PFSK-1 (cell line): ENCODE data around the gene NLRP12.

Source experiments
- FOXP2 ChIP-seq: optimal IDR thresholded peaks from 2 replicates; pipeline ENCODE3; 2011; ENCODE audit warnings: borderline replicate concordance, control low read depth, inconsistent platforms; ENCODE audit not compliant: insufficient read depth; ENCODE audit errors: extremely low read length, extremely low read depth
- POLR2AphosphoS5 ChIP-seq: IDR thresholded peaks from 2 replicates; pipeline ENCODE4 v1.6.1; 2012; ENCODE audit warnings: low read depth, mild to moderate bottlenecking, control low read depth, low read length, moderate library complexity
- SIN3A ChIP-seq: IDR thresholded peaks from 2 replicates; pipeline ENCODE4 v1.6.1; 2012; ENCODE audit warnings: mild to moderate bottlenecking, low read length, moderate library complexity, borderline replicate concordance; ENCODE audit not compliant: insufficient read depth
- TAF1 ChIP-seq: IDR thresholded peaks from 2 replicates; pipeline ENCODE4 v1.6.1; 2012; ENCODE audit warnings: low read length, control low read depth, borderline replicate concordance; ENCODE audit not compliant: insufficient read depth
- TF ChIP-seq, protein P1 (sequence below), 2 experiments: IDR thresholded peaks; 2 replicates each; pipeline versions ENCODE4 v1.6.1 to v1.8.0; 2011 to 2012; ENCODE audit warnings: low read depth in 2 of 2, low read length in 2 of 2, control low read depth in 1 of 2, inconsistent platforms in 1 of 2, mild to moderate bottlenecking in 1 of 2, moderate library complexity in 1 of 2; ENCODE audit not compliant: insufficient read depth in 1 of 2

Gene NLRP12

DNA sequence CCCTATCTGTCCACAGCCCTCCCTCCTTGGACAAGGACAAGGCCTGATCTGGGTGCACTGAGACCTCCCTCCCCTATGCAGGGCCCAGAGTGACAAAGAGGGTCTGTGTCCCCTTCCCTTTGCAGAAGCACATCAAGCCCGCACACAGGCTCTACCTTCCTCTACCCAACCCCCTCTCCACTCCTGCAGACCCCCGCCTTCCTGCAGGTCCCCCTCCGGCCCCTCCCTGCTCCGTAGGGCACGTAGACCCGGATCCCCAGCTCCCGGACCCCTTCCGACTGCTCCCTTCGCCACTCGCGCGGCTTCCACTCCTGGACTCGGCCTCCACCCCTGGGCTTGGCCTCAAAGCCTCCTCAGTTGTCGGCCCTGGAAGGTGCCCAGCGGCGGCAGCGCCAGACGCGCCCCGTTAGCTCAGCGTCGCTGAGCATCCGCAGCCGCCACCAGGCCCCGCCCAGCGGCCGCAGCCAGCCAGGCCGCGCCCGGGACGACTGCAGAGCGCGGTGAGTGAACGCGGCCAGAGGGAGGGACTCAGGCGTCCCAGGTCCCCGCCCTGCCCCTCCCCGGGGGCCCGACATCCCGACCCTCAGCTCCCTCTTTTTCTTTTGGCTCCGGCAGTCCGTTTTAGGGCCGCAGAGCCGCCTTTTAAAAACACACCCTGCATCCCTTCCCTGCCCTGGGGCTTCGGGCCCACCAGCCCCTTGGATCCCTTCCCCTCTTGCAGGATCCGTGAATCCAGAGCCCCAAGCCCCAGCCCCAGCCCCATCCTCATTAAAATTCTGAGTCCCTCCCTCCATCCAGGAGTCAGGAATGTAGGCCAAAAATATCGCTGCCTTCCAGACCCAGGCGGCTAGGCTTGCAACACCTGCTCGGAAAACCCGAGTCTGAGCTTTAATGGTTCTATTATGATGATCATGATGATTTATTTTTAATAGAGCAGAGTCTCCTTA lies 42.1 kb upstream of the NLRP12 start:
- TF ChIP-seq FOXP2 (no peak), TAF1 (no peak), SIN3A (no peak), POLR2AphosphoS5 (no peak)
- TF ChIP-seq, protein P1, sequence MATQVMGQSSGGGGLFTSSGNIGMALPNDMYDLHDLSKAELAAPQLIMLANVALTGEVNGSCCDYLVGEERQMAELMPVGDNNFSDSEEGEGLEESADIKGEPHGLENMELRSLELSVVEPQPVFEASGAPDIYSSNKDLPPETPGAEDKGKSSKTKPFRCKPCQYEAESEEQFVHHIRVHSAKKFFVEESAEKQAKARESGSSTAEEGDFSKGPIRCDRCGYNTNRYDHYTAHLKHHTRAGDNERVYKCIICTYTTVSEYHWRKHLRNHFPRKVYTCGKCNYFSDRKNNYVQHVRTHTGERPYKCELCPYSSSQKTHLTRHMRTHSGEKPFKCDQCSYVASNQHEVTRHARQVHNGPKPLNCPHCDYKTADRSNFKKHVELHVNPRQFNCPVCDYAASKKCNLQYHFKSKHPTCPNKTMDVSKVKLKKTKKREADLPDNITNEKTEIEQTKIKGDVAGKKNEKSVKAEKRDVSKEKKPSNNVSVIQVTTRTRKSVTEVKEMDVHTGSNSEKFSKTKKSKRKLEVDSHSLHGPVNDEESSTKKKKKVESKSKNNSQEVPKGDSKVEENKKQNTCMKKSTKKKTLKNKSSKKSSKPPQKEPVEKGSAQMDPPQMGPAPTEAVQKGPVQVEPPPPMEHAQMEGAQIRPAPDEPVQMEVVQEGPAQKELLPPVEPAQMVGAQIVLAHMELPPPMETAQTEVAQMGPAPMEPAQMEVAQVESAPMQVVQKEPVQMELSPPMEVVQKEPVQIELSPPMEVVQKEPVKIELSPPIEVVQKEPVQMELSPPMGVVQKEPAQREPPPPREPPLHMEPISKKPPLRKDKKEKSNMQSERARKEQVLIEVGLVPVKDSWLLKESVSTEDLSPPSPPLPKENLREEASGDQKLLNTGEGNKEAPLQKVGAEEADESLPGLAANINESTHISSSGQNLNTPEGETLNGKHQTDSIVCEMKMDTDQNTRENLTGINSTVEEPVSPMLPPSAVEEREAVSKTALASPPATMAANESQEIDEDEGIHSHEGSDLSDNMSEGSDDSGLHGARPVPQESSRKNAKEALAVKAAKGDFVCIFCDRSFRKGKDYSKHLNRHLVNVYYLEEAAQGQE (IDR thresholded peaks at IDR 0.05; ENCODE audit: insufficient read depth in 1 of 2, low read depth in 2 of 2, low read length in 2 of 2) = no peak

DNA sequence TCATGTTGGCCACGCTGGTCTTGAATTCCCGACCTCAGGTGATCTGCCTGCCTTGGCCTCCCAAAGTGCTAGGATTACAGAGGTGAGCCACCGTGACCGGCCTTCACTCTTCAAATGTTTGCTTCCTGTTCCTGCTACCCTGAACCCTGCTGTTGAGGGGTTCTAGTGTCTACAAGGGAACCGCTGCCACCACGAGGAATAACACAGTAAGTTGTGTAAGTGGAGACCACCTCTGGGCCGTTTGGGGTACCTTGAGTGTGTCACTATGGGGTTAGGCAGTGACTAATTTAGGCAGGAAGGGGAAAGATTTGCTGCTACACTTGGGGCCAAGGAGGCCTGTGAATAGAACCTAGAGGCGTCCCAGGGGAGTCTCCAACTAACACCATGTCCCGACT lies 41.4 kb upstream of the NLRP12 start:
- TF ChIP-seq, protein P1 (IDR thresholded peaks at IDR 0.05; ENCODE audit: insufficient read depth in 1 of 2, low read depth in 2 of 2, low read length in 2 of 2) = no peak
- TF ChIP-seq TAF1 (no peak), POLR2AphosphoS5 (no peak), FOXP2 (no peak), SIN3A (no peak)

DNA sequence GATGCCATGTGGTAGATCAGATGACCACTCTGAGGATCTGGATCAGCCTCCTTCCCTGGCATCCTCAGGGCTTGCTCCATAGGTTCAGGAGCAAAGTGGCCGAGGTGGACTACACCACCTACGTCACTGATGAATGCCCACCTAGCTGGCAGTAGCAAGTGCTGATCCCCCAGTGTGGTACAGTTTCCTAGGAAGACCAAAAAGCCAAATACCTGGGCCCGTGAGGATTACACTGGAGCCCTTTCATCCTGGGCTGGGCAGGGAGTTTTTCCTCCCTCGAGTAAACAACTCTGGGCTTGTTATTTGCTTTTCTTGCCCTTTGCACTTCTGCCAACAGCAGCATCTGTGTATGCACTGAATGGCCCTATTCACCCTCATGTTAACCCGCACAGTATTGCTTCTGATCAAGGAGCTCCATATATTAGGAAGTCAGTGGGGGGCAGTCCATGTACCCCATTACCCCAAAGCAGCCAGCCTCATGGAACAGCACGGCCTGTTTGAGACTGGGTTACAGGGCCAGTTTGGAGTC lies 40.3 kb upstream of the NLRP12 start:
- TF ChIP-seq TAF1 (no peak), POLR2AphosphoS5 (no peak), FOXP2 (no peak), SIN3A (no peak)
- TF ChIP-seq, protein P1 (IDR thresholded peaks at IDR 0.05; ENCODE audit: insufficient read depth in 1 of 2, low read depth in 2 of 2, low read length in 2 of 2) = no peak

DNA sequence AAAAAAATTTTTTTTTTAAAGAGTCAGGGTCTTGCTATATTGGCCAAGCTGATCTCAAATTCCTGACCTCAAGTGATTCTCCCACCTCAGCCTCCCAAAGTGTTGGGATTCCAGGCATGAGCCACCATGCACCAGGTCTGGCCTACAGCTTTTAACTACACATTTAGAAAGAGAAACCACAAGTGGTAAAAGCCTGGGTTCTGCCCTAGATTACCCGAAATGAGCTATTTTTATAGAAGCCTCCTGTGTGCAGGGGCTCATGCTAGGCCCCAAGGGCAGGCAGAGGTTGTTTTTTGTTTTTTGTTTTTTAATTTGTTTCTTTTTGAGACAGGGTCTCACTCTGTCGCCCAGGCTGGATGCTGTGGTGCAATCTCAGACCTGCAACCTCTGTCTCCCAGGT lies 29.6 kb upstream of the NLRP12 start:
- TF ChIP-seq FOXP2 (no peak), POLR2AphosphoS5 (no peak), SIN3A (no peak), TAF1 (no peak)
- TF ChIP-seq, protein P1 (IDR thresholded peaks at IDR 0.05; ENCODE audit: insufficient read depth in 1 of 2, low read depth in 2 of 2, low read length in 2 of 2) = no peak

DNA sequence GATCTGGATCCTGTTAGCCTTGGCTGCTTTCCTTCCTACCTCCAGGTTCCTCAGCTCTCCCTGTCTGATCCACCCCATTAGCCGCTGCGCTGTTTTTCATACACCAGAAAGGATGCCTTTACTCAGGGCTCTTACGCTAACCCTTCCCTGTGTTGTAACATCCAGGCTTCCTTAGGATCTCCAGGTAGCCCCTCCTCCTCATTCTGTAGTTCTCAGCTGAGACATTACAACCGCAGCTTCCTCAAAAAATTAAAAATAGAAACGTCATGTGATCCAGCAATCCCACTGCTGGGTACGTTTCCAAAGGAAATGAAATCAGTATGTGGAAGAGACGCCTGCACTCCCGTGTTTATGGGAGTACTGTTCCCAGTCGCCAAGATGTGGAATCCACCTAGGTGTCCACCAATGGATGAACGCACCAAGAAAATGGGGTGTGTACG lies 25.1 kb upstream of the NLRP12 start:
- TF ChIP-seq TAF1 (no peak), SIN3A (no peak), FOXP2 (no peak), POLR2AphosphoS5 (no peak)
- TF ChIP-seq, protein P1 (IDR thresholded peaks at IDR 0.05; ENCODE audit: insufficient read depth in 1 of 2, low read depth in 2 of 2, low read length in 2 of 2) = no peak
